Left cardiac atrium (tissue), 4 donors: ENCODE results near the gene SLAMF6. TPM values are rescaled to one million over a fixed set of nuclear protein-coding genes. Genes with fewer than 3 reads are reported as not detected.
A peak's percentile ranks its signal among the peaks of the same experiment; 100 is the strongest.
"Not testable (repeated sequence)": the region's sequence is repeated elsewhere in the genome, so short reads cannot be mapped to it uniquely, and the experiment has no call there.

ENCODE experiments used
- ATAC-seq, 2 donors: fragments of 200-7000 bp; cut with Tn5 transposase; one replicate each; pipeline ENCODE4 v1.9.1; 2020; ENCODE audit warnings: mild to moderate bottlenecking in 2 of 2, moderate library complexity in 2 of 2
- DNase-seq: peaks from one replicate; pipeline ENCODE4 v3.0.0-alpha.2; 2020
- intact Hi-C, 2 donors: fragments of 100-400 bp; cut with DNase I; formaldehyde crosslinking; loops; one replicate each; pipeline versions ENCODE4 v1.14.1 to v1.15.1; 2022 to 2023
- long read RNA-seq: library from polyadenylated mRNA; unstranded; transcript quantifications from one replicate; pipeline ENCODE4 v2.0.0, GENCODE V29; 2021
- total RNA-seq, 2 donors: library from RNA; stranded (reverse); fragmentation: NEBNext Ultra II Directional; extraction: Animal tissue kit (Norgen Biotek cat#: 25700); gene quantifications; one replicate each; pipeline ENCODE4 v1.2.1, GENCODE V29; 2021
- donor health status: DM: no; HTN: yes; CAD: no.
- donor health status: DM: no; HTN: yes; CAD: no; lungs with severe emphysema.
- donor health status: DM: yes; HTN: yes; CAD: no.
- donor health status: Dilated cardiomyopathy.

The SLAMF6 gene
- total RNA-seq, result 1 to 10 TPM in 1 of 2 donors, under 1 TPM in 1; 0.55 to 1.4 TPM
- long read RNA-seq, result 0 reads

DNA sequence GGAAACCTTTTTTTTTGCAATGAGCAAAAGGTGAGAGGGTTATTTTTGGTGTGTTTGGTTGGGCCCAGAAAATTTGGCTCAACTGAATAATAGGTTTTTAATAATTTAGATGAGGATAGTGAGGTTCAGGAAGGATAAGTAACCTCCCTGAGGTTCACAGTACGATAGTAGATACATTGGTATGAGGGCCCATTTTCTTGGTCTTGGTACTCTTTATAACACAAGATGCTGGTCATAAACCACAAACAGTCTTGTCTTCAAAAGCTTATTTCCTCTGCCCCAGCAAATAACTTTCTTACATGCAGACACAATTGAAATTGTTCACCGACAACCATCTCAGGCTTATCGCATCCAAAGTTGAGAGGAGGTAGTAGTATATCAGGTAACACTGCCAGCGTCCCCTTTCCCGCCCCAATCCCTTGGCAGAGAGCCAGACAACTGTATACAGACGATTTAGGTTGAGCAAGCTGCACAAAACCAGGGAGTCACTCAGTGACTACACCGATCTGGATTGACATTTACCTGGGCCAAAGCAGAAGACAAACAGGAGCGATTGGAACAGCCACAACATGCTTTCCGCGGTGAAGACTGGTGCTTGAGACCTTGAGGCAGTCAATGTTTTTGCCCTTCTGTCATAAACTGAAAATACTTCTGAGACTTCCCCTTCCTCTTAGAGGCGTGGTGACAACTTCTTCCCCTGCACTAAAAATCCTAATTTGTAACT is at the start of gene SLAMF6:
TSS of gene SLAMF6 (minus strand) at position 634 of the 724 bp plus-strand sequence. CDS start at position 571, 63 bp downstream.
- DNase-seq (no peak), ATAC-seq (no peak)

DNA sequence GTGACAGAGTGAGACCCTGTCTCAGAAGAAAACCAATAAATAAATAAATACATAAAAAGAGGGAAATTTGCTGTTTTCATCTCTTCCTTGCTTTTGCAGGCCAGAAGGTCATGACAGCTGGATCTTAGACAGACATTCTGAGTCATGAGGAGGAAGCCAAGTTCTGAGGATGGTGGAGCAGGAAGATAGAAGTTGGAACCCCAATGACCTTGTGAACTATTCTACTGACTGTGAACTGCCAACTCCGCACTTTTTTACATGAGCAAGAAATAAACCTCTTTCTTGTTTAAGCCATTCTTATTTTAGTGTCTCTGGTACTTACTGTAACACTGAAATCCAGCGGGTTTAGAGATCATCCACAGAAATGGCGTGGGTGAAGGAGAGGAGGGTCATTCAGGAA is 47.8 kb upstream of the SLAMF6 start:
- intact Hi-C loops, result no loop called here
- peak in 1 of 2 donors; percentile 61 for ATAC-seq

More for the DNA sequence above, at the start of gene SLAMF6:
- intact Hi-C loops, result no loop called here

DNA sequence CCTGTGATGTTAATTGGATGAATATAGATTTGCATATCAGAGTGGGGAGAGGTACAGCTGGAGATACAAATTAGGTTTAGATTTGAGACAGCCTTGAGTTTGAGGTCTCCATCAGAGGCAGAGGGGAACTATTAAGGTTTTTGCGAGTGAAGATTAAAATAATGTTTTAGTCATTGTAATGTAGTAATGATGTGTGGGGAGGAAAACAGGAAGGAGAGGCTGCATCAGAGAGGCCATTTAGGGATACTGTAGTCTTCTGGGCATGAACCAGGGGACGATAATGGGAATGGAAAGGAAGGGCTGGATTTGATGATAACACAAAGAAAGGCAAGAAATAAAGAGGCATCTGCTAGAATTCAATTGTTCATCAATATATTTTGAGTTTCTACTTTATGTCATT is 46.8 kb upstream of the SLAMF6 start:
- intact Hi-C loops, result no loop called here
- ATAC-seq, result no peak
- DNase-seq, result no peak

More for the DNA sequence above, 47.8 kb upstream of the SLAMF6 start:
- DNase-seq, result no peak

DNA sequence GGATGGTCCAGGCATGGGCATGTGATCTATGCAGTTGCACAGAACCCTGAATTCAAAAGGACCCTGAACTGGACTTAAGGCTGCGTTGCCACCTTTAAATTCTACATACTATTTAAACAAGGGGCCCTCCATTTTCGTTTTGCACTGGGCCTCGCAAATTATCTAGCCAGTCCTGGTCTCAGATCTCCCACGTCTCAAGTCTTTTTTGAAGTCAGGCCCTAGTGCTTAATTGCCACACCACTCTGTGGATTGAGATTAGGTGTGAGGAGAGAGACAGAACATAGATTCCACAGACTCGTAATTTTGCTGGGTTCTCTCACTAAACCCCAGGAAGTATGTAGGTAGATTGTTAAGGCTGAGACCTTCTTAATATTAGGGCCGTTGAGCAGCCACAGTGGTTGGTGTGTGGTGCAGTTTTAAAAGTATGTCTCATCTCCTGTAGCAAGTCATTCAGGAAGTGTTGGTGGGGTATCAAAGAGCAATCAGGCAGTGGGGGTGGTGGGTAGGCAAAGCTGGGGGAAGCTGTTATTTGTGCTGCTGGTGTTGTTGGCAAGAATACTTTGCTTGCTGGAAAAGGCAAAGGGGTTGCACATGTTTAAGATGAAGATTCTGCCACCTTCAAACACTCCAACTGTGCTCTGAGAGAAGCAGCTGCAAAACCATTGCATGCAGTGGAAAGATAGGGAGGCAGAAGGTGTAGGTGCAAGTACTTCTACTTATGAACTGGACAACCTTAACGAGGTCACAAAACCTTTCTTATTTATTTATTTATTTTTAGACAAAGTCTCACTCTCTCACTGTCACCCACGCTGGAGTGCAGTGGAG is 45.0 kb upstream of the SLAMF6 start:
- ATAC-seq, result peak in 1 of 2 donors; percentile 78
- DNase-seq, result no peak
- intact Hi-C loops, result no loop called here

DNA sequence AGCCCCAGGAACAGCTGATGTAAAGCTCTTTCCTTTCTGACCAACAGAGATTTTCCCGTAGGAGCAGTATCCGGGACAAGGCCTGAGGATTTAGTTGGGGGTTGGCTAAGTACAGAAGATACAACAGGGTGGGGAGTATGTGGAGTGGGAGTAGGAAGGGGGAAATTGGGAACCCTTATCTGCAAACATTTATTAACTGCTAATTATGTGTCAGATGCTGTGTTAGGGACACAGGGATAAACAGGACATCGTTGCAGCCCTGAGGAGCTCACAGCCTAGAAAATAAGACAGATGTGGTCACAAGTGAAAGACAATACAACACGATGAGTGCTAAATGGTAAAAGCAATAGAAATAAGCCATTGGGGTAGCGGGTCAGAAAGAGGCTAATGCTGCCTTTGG is 44.3 kb upstream of the SLAMF6 start:
- intact Hi-C loops, result no loop called here
- DNase-seq, result no peak
- ATAC-seq, result no peak

DNA sequence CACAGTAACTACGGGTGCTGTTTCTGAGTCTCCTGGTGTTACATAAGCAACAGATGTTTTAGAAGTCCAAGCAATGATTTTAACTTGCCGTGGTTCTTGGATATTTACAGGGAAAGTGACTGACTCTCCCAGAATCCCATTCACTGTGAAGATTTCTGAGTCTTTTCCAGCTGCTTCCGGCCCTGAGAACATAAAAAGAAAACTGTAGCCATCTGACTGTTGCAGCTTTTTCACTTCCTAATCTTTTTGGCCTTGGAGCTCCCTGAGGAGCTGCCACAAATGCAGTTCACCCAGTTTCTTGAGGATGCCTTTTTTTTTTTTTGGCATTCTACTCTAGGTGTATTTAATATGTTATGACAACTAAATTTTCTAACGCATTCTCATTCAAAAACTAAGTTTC is 42.5 kb upstream of the SLAMF6 start:
- ATAC-seq (no peak), DNase-seq (no peak)
- intact Hi-C loops, result no loop called here

DNA sequence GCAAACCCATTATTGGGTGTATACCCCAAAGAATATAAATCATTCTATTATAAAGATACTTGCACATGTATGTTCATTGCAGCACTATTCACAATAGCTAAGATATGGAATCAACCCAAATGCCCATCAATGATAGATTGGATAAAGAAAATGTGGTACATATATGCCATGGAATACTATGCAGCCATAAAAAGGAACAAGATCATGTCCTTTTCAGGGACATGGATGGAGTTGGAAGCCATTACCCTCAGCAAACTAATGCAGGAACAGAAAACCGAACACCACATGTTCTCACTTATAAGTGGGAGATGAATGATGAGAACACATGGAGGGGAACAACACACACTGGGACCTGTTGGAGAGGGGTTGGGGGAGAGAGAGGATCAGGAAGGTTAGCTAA is 40.2 kb upstream of the SLAMF6 start:
- intact Hi-C loops, DNase-seq, ATAC-seq: not testable (repeated sequence)

DNA sequence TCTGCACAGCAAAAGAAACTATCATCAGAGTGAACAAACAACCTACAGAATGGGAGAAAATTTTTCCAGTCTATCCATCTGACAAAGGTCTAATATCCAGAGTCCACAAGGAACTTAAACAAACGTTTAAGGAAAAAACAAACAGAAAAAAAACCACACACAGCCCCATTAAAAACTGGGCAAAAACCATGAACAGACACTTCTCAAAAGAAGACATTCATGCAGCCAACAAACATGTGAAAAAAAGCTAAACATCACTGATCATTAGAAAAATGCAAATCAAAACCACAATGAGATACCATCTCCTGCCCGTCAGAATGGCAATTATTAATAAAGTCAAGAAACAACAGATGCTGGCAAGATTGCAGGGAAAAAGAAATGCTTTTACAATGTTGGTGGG is 39.7 kb upstream of the SLAMF6 start:
- intact Hi-C loops, DNase-seq, ATAC-seq: not testable (repeated sequence)

DNA sequence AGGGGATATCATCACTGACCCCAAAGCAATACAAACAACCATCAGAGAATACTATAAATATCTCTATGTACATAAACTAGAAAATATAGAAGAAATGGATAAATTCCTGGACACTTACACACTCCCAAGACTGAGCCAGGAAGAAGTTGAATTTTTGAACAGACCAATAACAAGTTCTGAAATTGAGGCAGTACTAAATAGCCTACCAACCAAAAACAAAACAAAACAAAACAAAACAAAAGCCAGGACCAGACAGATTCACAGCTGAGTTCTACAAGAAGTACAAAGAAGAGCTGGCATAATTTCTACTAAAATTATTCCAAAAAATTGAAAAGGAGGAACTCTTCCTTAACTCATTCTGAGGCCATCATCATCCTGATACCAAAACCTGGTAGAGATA is 37.8 kb upstream of the SLAMF6 start:
- DNase-seq (no peak), ATAC-seq (no peak)
- intact Hi-C loops, result no loop called here

DNA sequence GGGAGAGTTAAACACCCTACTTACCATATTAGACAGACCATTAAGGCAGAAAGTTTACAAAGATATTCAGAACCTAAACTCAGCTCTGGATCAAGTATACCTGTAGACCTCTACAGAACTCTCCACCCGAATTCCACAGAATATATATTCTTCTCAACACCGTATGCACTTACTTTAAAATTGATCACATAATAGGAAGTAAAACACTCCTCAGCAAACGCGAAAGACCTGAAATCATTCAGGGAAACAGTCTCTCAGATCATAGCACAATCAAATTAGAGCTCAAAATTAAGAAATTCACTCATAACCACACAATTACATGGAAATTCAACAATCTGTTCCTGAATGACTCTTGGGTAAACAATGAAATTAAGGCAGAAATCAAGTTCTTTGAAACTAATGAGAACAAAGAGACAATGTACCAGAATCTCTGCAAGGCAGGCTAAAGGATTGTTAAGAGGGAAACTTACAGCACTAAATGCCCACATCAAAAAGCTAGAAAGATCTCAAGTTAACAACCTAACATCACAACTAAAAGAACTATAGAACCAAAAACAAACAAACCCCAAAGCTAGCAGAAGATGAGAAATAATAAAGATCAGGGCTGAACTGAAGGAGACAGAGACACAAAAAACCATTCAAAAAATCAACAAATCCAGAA is 37.1 kb upstream of the SLAMF6 start:
- no peak for DNase-seq
- intact Hi-C loops, result no loop called here
- no peak for ATAC-seq

DNA sequence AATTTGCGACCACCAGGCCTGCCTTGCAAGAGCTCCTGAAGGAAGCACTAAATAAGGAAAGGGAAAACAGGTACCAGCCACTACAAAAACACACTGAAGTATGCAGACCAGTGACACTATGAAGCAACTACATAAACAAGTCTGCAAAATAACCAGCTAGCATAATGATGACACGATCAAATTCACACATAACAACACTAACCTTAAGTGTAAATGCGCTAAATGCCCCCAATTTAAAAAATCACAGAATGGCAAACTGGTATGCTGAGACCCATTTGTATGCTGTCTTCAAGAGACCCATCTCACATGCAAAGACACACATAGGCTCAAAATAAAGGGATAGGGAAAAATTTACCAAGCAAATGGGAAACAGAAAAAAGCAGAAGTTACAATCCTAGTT is 36.4 kb upstream of the SLAMF6 start:
- ATAC-seq, DNase-seq, intact Hi-C loops: not testable (repeated sequence)

DNA sequence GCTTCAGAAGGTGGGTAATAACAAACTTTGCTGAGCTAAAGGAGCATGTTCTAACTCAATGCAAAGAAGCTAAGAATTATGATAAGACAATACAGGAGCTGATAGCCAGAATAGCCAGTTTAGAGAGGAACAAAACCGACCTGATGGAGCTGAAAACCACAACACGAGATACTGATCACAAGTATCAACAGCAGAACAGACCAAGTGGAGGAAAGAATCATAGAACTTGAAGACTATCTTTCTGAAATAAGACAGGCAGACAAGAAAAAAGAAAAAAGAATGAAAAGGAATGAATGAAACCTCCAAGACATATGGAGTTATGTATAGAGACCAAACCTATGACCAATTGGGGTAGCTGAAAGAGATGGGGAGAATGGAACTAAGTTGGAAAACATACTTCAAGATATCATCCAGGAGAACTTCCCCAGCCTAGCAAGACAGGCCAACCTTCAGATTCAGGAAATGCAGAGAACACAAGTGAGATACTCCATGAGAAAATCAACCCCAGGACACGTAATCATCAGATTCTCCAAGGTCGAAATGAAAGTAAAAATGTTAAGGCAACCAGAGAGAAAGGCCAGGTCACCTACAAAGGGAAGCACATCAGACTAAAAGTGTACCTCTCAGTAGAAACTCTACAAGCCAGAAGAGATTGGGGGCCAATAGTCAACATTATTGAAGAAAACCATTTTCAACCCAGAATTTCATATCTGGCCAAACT is 35.8 kb upstream of the SLAMF6 start:
- no peak for ATAC-seq
- DNase-seq, result no peak
- intact Hi-C loops, result no loop called here

DNA sequence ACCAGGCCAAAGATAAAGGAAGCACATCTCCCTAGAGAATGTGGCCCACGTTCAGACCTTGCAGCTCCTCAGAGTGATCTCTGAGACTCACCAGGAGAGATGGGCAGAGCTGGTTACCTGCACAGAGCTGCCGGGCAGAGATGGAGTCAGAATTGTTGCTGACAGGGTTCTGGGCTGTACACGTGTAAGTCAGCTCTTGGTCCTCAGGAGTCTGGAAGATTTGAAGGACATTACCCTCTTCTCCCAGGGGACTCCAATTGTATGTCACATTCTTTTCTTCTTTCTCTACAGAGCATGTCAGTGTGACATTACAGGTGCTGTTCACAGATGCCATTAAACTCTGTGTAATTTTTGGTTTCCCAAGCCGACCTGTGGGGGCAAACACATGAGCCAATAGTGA is 30.7 kb upstream of the SLAMF6 start:
- DNase-seq (no peak), ATAC-seq (no peak)
- intact Hi-C loops, result no loop called here

DNA sequence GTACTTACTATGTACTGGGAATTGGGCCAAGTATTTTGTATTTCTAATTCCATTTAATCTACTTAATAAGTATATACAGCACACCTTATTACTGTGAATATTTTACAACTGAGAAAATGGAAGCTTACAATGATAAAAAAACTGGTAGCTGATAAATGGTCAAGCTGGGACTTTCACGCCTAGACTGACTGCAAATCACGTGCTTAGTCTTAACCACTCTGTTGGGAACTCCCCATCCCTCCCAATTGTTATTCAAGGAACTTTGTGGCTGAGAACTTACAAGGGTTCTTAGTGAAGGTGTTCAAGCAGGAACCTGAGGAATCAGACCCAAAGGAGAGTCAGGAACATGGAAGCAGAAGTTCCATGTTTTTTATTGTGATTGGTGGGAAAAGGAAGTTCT is 29.4 kb upstream of the SLAMF6 start:
- intact Hi-C loops, result no loop called here
- ATAC-seq (no peak), DNase-seq (no peak)

DNA sequence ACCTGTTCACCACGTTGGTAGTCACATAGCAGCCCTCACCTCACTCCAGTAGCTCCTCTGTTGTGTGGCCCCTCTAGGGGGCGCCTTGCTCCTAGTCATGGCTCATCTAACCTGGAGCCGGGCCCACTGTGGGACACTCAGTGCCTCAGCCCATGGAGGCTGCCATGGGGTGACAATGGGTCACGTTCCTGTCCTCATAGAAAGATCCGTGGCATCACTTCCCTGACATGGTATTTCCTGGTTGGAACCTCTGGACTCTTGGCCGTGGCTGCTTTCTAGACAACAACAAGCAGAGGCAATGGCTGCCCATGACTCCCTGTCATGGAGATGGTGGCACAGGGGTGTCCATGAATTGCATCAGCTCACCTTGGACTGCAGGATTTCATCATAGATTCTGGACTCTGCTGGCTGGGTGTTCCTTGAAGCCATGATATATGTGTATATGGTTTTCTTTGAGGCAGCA is 27.5 kb upstream of the SLAMF6 start:
- DNase-seq (peak; percentile 29), ATAC-seq (no peak)
- intact Hi-C loops, result no loop called here

DNA sequence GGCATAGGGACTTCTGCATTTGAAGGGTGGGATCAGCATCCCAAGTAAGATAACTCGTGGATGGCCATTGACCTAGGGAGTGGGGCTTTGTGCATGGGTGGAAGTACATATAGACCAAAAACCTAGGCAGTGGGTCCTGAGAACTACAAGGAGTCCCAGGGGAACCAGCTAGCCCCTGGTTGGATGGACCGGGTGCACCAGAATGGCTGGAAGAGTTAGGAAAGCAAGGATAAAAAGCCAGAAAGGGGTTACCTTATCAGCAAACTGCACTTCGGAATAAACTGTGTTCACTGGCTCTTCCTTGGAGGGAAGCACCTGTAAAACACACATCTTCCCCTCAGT is 26.6 kb upstream of the SLAMF6 start:
- ATAC-seq, result no peak
- intact Hi-C loops, result no loop called here
- DNase-seq, result no peak

DNA sequence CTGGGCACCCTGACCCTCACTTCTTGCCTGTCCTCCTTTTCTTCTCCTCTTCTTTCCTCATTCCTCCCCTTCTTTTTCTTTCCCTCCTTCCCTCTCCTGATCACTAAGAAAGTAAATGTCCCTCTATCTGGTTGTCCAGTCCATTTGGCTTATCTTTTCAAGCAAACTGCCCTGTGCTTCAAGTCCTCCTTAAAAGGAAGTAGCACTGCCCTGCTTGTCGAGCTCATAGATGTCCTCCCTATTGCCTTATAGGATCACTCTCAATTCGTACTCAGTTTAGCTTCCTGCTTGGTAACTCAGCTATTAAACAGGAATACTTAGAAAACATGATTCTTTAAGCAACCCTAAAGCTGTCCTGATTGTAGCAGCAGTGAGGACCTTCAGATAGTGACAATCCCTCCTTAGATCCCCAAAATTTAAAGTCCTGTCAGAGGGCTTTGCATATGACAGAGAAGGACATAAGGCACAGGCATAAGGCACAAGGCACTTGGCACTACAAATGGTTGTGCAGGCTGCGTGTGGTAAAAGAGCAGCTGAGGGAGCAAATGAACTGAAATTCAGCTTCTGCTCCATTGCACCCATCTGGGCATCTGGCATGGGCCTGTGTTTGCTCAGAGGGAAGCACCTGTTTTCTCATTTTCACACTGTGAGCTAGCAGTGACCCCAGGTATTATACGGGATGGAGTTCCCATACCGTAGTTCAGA is 26.1 kb upstream of the SLAMF6 start:
- intact Hi-C loops, result no loop called here
- DNase-seq, result no peak
- ATAC-seq, result no peak

DNA sequence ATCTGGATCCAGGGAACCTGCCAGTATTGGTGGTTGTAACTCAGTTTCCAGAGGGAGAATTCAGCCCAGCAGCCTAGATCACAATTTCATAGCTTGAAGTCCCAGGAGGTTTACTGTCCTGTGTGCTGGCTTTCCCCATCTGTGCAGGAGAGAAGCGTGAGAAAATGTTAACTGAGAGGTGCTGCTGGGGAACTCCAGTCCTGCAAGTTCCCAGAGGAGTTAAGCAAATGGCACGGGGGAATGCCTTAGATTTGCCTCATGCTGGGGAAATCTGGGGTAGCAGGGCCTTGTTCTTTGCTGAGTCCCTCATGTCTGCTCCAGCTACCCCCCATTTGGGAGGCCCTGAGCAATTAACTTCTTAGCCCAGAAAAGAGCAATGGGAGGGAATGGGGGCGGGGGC is 25.1 kb upstream of the SLAMF6 start:
- intact Hi-C loops, result no loop called here
- DNase-seq (no peak), ATAC-seq (no peak)

DNA sequence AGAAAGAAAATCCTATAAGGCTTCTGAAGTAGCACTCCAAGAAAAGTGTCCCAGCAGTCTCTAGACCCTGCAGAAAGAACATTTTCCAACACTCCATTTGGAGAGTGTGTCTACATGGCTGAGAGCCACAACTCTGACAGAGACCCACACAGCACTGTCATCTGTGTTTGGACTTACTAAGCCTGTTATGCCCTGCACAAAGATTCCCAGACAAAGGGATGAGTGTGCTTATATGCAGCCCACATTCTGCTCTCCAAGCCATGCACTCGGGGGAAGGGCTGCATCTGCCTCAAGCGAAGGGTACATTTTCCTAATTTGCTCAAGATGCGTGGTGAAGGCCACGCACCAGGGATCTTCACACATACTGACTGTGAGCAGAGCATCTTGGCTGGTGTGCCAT is 24.4 kb upstream of the SLAMF6 start:
- intact Hi-C loops, result no loop called here
- ATAC-seq (no peak), DNase-seq (no peak)
